ENCODE measurements around the gene KRTAP5-5. TPM values are rescaled to one million over a fixed set of nuclear protein-coding genes. Genes with fewer than 3 reads are reported as not detected.
"Not testable (repeated sequence)": the region's sequence is repeated elsewhere in the genome, so short reads cannot be mapped to it uniquely, and the experiment has no call there.

KRTAP5-5 gene
- total RNA-seq, 1 donor from 2014 or later = not detected

DNA sequence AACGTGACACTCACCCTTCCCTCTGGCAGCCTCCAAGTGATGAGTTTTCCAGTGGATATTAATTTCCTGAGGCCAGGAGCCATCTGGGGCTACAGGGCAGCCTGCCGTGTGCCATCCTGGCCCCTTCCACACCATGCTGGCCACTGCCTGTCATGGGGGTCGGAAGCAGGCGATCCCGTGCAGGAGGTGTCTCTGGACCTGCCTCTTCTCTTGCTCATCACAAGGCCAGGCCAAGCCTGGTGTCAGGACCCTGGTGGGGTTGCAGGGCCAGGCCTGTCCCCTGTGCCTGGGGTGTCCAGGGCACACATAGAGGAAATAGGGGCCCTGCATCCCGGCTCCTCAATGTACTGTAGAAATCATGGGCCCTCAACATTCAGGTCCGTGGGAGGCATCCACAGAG is 24.9 kb upstream of the KRTAP5-5 start:
- no peak for DNase-seq
- intact Hi-C loops (cut with micrococcal nuclease) = no loop called here
- ATAC-seq = no peak

DNA sequence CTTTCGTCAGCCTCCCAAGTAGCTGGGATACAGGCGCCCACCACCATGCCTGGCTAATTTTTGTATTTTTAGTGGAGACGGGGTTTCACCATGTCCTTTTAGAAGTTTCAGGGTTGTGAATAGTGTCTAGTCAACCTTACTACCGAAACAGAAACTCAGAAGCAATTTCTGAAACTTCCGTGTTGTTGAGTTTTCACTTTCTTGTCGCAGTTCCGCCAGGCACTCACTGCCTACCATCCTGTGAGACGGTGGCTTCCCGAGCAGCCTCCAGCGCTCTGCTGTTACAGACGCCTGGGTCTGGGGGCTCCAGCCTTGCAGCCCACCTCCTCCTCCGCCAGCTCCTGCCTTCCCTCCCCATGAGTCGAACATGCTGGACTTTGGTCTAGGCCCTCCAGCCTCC is 23.7 kb upstream of the KRTAP5-5 start:
- ATAC-seq; DNase-seq; intact Hi-C loops (cut with micrococcal nuclease): not testable (repeated sequence)

DNA sequence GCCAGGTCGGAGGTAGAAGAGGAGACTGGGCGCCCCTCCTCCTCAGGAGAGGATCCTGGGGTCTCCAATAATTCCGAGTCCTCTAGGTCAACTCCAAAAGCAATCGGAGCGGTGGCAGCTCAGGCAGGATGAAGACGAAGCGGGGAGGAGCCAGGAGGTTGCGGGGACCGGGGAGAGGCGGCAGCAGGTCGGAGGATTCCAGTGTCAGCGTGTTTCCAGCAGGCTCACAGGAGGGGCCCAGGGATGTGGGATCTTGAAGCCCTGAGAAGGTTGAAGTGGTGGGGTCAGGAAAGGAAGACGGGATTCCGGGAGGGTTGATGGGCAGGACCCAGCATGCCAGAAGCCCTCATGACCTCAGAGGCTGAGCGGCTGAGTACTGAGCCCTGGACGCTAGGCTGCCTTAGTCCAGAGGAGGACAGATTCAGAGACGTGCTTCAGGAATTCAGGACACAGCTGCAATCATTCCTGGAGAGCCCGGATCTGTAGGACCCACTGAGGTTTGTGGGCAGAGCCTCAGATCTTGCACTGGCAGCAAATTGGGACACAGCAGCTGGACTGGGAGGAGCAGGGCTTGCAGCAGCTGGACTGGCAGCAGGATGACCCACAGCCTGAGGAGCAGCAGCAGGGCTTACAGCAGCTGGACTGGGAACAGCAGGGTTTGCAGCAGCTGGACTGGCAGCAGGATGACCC is 22.3 kb upstream of the KRTAP5-5 start:
- ATAC-seq; intact Hi-C loops (cut with micrococcal nuclease); DNase-seq: not testable (repeated sequence)

DNA sequence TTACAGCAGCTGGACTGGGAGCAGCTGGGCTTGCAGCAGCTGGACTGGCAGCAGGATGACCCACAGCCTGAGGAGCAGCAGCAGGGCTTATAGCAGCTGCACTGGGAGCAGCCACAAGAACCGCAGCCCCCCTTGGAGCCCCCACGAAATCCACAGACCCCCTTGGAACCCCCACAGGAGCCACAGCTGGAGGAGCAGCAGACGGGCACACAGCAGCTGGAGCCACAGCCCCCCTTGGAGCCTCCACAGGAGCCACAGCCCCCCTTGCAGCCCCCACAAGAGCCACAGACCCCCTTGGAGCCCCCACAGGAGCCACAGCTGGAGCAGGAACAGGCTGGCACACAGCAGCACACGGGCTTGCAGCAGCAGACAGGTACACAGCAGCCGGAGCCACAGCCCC is 21.7 kb upstream of the KRTAP5-5 start:
- ATAC-seq; DNase-seq; intact Hi-C loops (cut with micrococcal nuclease): not testable (repeated sequence)

DNA sequence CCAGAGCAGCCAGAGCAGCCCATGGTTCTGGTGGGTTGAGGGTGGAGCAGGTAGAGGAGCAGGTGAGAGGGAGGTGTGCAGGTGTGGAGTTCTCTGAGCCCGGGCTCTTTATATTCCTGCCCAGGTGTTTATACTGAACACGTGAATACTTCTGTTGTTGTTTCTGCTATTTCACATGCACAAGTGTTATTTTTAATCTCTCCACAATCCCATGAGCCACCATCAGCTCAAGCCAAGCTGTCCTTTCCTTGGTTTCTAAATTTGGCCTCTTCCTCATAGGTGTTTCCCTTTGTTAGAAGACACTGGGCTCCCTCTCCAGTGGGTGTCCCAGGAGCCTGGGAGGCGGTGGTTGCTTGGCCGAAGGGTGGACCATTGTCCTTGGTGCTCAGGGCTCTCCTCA is 21.2 kb upstream of the KRTAP5-5 start, which contains the start of gene KRTAP5-3:
Gene KRTAP5-3, minus strand, starts transcription at position 101 of the 400 bp plus-strand sequence. Its CDS starts 78 bp downstream, at position 23.
- DNase-seq (no peak), ATAC-seq (peak; percentile 50)
- intact Hi-C loops (cut with micrococcal nuclease) = no loop called here

DNA sequence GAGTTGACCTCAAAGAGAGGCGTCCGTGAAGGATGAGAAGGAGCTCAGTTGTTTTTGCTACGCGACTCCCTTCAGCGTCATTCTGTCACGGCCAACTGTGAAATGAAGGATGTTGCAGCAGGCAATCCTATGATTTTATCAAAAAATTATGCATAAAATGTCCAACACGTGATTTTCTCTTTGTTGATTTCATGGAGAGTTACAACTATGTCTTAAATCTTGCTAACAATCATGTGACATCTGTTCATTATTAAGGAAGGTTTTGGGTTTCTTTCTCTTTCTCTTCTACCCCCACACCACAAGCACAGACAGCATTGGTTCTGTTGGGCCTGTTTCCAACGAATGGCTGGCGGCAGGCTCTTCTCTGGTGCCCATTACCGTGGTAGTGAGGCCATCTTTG is 11.3 kb upstream of the KRTAP5-5 start:
- no peak for DNase-seq
- no peak for ATAC-seq
- intact Hi-C loops (cut with micrococcal nuclease) = no loop called here

DNA sequence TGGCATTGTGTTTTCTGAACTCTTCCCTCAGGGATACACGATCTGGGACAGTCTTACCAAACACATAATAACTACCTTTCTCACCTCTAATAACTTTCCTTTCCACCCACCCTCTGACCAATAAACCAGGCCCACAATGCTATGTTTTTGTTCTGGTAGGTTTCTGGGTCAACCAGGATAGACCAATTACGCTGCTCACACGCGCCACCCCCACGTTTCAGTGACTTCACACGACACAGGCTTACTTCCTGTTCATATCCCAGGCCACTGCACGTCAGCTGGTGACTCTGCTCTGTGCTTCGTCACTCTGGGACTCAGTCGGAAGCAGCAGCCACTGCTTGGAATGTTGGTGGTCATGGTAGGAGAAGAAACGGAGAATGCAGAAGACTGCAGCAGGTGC is 10.1 kb upstream of the KRTAP5-5 start:
- DNase-seq (no peak), ATAC-seq (no peak)
- intact Hi-C loops (cut with micrococcal nuclease) = no loop called here

DNA sequence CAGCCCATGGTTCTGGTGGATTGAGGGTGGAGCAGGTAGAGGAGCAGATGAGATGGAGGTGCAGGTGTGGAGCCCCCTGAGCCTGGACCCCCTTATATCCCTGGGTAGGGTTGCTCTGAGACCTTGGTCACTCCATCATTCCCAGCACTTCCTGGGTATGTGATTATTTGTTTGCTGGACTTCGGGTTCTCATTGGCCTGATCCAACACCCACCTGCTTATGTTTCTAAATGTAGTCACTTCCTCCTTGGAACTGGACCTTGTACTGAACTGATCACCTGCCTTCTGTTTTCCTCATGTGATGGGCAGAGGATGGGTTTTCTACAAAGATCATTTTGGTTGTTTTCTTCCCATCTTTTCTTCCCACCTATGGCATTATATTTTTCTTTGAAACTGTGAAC is 7.5 kb upstream of the KRTAP5-5 start, which contains the start of gene KRTAP5-4:
Gene KRTAP5-4, minus strand, starts transcription at position 53 of the 400 bp plus-strand sequence. Its CDS starts 45 bp downstream, at position 8.
- intact Hi-C loops (cut with micrococcal nuclease) = no loop called here
- ATAC-seq = no peak

DNA sequence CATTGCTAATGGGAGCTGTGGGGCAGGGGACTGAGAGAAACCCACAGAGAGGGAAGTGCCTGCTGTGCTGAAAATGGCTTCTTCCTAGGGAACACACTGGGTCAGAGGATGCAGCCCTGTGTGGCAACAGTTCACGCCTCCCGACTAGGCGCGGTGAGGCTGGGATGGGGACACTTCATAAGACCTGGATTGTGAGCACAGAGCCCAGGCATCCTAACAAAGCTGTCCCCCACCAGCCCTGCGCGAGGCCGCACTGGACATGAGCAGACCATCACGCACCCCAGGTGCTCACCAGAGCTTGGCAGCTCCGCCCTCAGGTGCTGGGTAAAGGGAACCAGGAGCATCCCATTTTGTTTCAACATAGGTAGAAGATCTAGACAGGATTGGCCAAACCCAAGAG is 5.9 kb upstream of the KRTAP5-5 start:
- DNase-seq = no peak
- intact Hi-C loops (cut with micrococcal nuclease) = no loop called here
- no peak for ATAC-seq

More for the DNA sequence above, 7.5 kb upstream of the KRTAP5-5 start, which contains the start of gene KRTAP5-4:
- no peak for DNase-seq

DNA sequence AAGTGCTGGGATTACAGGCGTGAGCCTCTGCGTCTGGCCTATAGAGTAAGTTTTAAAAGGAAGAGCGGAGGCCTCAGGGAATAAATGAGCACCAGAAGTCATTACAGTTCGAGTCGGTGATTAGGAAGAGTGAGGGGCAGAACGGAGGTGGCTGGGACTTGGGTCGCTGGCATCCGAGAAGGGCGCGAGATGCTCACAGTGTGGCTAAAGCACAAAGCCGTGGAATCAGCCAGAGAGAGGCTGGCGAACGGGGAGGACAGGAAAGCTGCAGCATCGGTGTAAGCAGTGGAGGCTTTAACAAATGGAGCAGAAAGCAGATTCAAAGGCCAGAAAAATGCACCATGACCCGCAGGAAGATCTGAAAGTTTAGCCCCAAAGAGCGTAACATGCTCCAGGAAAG is 5.0 kb upstream of the KRTAP5-5 start:
- no peak for ATAC-seq
- DNase-seq = no peak
- intact Hi-C loops (cut with micrococcal nuclease) = no loop called here

DNA sequence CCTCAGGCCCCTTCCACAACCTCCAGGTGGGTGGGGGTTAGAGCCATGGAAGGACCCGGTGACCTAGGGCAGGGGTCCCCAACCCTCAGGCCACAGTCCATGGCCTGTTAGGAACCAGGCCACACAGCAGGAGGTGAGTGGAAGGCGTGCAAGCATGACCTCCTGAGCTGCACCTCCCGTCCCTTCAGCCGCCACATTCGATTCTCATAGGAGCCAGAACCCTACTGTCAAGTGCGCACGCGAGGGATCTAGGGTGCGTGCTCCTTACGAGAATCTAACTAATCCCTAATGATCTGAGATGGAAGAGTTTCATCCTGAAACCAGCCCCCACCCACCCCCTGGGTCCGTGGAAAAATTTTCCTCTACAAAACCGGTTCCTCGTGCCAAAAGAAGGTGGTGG is 4.0 kb upstream of the KRTAP5-5 start:
- intact Hi-C loops (cut with micrococcal nuclease) = no loop called here
- ATAC-seq = no peak
- no peak for DNase-seq

DNA sequence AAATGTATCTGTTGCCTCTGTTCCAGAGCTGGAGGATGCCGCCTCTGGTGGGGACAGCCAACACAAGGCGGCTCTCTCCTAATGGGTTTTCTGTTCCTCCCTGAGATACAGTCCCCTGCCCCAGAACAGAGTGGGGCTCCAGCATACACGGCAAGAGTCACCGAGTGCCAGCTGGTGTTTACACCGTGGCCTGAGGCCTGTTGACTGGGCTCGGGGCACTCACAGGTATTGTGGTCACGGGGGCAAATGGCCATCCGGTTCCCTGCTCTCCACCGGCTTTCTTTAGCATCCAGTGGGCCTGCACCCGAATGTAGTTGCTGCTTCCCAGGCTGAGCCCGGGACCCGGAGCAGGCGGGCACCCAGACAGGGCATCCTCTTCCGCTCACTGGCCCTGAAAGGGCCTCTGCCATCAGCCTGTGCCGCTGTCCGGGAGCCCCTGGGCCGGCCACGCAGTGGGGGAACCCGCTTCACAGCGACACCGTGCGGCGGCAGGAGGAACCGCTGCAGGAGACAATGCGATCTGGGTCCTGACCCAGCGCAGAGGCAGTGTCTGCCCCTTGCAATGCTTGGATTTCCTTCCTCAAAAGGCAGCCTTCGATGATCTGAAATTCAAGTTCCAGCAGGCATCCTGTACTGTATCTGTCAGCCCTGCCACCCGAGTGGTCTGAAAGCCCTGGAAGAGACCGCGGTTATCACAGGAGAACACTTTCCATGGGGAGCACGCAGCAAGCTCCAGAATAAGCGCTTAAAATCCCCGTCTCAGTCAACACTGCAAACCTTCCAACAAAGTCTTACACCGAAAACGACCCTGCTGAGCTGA is 859 bp upstream of the KRTAP5-5 start:
- intact Hi-C loops (cut with micrococcal nuclease) = no loop called here
- peak; percentile 89 for ATAC-seq
- peak; percentile 66 for DNase-seq

DNA sequence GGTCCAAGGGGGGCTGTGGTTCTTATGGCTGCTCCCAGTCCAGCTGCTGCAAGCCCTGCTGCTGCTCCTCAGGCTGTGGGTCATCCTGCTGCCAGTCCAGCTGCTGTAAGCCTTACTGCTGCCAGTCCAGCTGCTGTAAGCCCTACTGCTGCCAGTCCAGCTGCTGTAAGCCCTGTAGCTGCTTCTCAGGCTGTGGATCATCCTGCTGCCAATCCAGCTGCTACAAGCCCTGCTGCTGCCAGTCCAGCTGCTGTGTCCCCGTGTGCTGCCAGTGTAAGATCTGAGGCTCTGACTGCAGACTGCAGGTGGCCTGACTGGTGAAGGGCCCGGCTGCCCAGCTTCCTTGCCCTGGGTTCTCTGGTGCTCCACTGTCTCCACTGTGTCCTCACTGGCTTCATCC is 696 bp downstream of the KRTAP5-5 start:
- DNase-seq (no peak), ATAC-seq (no peak)
- intact Hi-C loops (cut with micrococcal nuclease) = no loop called here

DNA sequence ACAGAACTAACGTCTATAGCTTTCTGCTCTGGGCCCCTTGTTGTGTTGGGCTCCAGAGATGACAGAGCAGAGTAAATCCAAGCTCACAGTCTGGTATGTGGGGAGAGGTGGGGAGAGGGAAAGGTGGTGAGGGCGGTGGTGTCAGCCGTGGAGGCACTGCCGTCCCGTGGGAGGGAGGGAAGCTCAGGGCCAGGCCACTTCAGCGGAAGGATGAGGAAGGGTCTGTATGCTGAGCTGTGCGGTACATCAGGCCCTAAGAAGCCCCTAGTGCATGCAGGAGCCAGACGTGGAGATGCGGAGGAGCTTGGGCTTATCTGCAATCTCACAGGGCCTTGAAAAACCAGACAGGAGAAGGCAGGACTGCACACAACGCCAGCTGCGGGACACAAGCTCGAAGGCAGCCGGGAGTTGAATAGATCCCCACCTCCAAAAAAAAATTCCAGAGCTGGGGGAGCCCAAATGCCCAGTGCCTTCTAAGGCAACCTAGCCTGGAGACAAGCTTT is 1.5 kb downstream of the KRTAP5-5 start:
- ATAC-seq = no peak
- no peak for DNase-seq
- intact Hi-C loops (cut with micrococcal nuclease) = no loop called here

DNA sequence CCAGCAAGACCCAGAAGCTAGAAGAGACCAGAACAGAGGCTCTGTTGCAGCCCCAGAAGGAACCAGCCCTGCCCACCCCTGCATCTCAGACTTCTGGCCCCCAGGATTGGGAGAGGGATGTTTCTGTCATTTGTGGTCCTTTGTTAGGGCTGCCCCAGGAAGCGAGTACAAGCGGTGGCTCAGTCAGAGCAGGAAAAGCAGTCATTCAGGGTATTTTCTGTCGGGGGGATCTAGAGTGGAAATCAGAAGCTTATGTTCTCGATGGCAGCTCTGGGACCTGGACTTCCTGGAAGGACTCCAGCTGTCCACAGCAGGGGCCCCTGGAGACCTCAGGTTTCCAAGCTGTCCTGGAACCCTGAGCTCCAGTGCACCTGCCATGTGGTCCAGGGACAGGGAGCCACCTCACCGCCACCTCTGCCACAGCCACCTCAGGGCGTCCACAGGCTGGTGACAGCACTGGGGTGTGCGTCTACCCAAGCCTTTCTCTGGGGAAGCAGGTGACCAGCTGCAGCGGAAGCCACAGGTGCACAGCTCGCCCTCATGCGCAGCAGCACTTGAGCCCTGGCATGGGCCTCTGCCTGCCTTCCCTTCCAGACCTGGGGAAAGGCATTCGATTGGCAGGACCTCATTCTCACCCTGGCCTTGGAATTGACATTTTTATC is 2.6 kb downstream of the KRTAP5-5 start:
- intact Hi-C loops (cut with micrococcal nuclease) = no loop called here
- no peak for ATAC-seq
- DNase-seq = no peak

DNA sequence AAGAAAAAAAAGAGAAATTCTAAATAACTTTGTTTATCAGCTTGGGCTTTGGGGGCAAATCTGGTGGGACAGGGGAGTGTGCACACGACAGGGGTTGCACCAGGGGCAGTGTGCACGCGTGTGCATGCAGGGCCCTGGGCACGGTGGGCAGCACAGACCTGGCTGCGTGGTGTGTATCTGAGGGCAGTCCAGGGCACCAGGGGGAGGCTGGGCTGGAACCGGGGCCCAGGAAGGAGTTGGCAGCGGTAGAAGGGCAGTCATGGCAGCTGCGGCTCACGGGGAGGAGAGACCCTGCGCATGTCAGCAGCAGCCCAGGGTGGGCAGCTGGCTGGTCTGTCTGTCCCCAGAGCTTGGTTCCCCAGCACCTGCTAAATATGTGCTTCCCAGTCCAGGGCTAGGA is 4.3 kb downstream of the KRTAP5-5 start:
- ATAC-seq (no peak), DNase-seq (no peak)
- intact Hi-C loops (cut with micrococcal nuclease) = no loop called here

DNA sequence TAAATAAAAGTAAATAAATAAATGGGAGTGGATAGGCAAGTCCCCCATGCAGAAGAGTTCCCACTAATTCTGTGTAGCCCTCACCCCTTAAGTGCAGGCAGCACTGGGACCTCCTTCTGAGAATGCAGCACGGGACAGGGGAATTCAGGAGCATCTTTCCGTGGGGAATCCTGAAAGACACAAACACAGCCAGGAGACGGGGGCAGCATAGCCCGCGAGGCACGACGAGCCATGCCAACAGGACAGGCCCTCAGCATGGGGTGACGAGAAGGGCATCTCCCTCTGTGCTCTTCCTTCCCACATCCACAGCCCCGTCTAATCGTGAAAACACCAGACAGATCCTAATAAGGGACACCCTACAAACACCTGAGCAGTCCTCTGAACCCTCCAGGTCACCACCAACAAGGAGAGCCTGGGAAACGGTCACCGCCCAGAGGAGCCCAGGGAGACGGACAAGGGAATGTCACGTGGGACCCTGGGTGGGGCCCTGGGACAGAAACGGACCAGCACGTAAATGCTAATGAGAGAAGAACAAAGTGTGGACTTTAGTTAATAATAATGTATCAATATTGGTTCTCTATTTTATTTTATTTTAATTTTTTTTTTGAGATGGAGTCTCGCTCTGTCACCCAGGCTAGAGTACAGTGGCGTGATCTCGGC is 6.8 kb downstream of the KRTAP5-5 start:
- DNase-seq (no peak), ATAC-seq (no peak)
- intact Hi-C loops (cut with micrococcal nuclease) = no loop called here

DNA sequence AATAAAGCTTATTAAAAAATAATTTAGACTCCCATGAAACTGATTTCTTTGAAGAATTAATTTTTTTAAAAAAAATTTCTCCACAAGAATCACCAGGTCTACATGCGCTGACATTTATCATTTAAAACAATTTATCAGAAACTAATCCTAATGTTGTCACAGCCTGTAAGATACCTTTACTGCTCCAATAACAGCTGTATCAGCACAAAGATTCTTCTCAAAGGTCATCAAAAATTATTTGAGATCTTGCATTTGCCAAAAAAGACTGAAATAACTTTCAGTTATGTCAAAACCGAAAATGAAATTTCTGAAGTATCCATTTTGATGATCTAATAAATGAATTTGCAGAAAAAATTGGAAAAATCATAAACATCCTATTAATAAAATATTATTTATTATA is 8.1 kb downstream of the KRTAP5-5 start:
- intact Hi-C loops (cut with micrococcal nuclease) = no loop called here
- ATAC-seq (no peak), DNase-seq (no peak)

DNA sequence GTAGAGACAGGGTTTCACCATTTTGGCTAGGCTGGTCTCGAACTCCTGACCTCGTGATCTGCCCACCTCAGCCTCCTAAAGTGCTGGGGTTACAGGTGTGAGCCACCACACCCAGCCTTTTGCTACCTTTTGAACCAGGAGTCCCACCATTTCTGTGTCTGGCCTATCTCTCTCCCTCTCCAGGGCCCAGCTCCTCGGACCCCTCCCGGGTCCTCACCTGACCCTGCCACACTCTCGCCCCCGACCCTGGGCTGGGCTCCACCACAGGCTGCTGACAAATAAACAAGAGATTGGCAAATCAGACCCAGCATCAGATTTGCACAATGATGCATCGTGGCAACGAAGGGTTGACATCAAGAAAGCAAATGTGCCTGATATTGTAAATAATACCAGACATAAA is 8.8 kb downstream of the KRTAP5-5 start:
- DNase-seq (no peak), ATAC-seq (no peak)
- intact Hi-C loops (cut with micrococcal nuclease) = no loop called here
